GM12891 (cell line): Measurements from ENCODE around the gene NPHP1.
"Not testable (repeated sequence)": the region's sequence is repeated elsewhere in the genome, so short reads cannot be mapped to it uniquely, and the experiment has no call there.

Source experiments
- DNase-seq: peaks from one replicate; pipeline ENCODE4 v3.0.0; 2011; ENCODE audit warnings: low spot score; ENCODE audit not compliant: insufficient read length
- FAIRE-seq: peaks from 2 replicates; lab custom pipeline; 2011; peaks lifted over from hg19 to GRCh38; lab: Jason Lieb, UNC
- PAX5 ChIP-seq: IDR thresholded peaks from 2 replicates; pipeline ENCODE4 v1.6.1; 2011; ENCODE audit warnings: low read length, moderate library complexity, mild to moderate bottlenecking; ENCODE audit not compliant: insufficient read depth, severe bottlenecking
- POLR2A ChIP-seq: IDR thresholded peaks from 2 replicates; pipeline ENCODE4 v1.6.1; 2011; ENCODE audit warnings: low read depth, low read length, control low read depth
- POLR2AphosphoS5 ChIP-seq: IDR thresholded peaks from 2 replicates; pipeline ENCODE4 v1.6.1; 2011; ENCODE audit warnings: low read depth, low read length, control low read depth
- POU2F2 ChIP-seq: IDR thresholded peaks from 2 replicates; pipeline ENCODE4 v1.6.1; 2011; ENCODE audit warnings: low read depth, mild to moderate bottlenecking, control low read depth, low read length, moderate library complexity
- SPI1 ChIP-seq: IDR thresholded peaks from 2 replicates; pipeline ENCODE4 v1.6.1; 2011; ENCODE audit warnings: low read depth, low read length, control low read depth
- TAF1 ChIP-seq: IDR thresholded peaks from 2 replicates; pipeline ENCODE4 v1.6.1; 2011; ENCODE audit warnings: low read depth, low read length, control low read depth

NPHP1 gene

GRCh38 chr2:110216803-110217202, 12.0 kb upstream of the NPHP1 start:
- DNase-seq (no peak), FAIRE-seq (no peak)
- TF ChIP-seq TAF1 (no peak), POLR2AphosphoS5 (no peak), POLR2A (no peak), POU2F2 (no peak), PAX5 (no peak), SPI1 (no peak)

- DNase-seq (no peak), FAIRE-seq (no peak)
- TF ChIP-seq TAF1: no peak
- no peak for TF ChIP-seq PAX5
- no peak for TF ChIP-seq POLR2A
- no peak for TF ChIP-seq SPI1
- TF ChIP-seq POU2F2: no peak
- TF ChIP-seq POLR2AphosphoS5: no peak
Observed at GRCh38 chr2:110216199-110216598, 11.4 kb upstream of the NPHP1 start.

DNA sequence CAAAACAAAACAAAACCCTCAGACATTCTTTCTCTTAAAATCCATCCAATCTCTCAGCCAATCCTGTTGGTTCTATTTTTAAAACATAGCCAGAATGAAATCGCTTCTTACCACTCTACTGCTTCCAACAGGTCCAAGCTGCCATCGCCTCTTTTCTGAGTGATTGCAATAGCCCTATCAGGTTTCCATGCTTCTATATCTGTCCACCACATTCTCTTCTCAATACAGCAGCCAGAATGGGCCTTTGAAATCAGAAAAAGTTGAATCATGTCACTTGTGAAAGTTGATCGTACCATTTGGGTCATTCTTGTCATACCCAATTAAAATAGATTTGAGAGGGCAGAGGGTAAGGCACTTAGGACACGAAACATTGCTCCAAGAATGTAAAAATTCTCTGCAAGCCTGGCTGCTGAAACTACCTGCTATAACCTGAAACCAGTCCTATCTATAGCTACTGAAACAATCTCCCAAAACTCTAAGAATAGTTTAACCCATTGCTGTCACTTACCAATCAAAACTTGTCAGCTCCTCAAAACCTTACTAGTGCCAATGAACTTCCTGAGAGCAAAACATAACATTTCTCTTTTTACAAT, 10.8 kb upstream of the NPHP1 start:
- TF ChIP-seq POLR2AphosphoS5 (no peak), TAF1 (no peak), POU2F2 (no peak), PAX5 (no peak), POLR2A (no peak), SPI1 (no peak)
- no peak for FAIRE-seq
- DNase-seq: no peak

GRCh38 chr2:110215091-110215490, 10.3 kb upstream of the NPHP1 start:
- TF ChIP-seq SPI1 (no peak), PAX5 (no peak), TAF1 (no peak), POU2F2 (no peak)
- DNase-seq (no peak), FAIRE-seq (no peak)

- FAIRE-seq, DNase-seq: not testable (repeated sequence)
Observed at GRCh38 chr2:110213522-110213921, 8.7 kb upstream of the NPHP1 start.

GRCh38 chr2:110211938-110212858, 7.4 kb upstream of the NPHP1 start, which contains the start of gene MTLN:
Gene MTLN, minus strand, starts transcription at chr2:110212547. Its CDS starts 22 bp downstream, at chr2:110212525.
- FAIRE-seq: peak; percentile 77
- TF ChIP-seq PAX5 (no peak), SPI1 (no peak), POU2F2 (no peak; the same call in 1 of the 2 replicates), TAF1 (peak; percentile 83; the same call in 1 of the 2 replicates), POLR2A (peak; percentile 96), POLR2AphosphoS5 (peak; percentile 91)
- DNase-seq: peak; percentile 68

DNA sequence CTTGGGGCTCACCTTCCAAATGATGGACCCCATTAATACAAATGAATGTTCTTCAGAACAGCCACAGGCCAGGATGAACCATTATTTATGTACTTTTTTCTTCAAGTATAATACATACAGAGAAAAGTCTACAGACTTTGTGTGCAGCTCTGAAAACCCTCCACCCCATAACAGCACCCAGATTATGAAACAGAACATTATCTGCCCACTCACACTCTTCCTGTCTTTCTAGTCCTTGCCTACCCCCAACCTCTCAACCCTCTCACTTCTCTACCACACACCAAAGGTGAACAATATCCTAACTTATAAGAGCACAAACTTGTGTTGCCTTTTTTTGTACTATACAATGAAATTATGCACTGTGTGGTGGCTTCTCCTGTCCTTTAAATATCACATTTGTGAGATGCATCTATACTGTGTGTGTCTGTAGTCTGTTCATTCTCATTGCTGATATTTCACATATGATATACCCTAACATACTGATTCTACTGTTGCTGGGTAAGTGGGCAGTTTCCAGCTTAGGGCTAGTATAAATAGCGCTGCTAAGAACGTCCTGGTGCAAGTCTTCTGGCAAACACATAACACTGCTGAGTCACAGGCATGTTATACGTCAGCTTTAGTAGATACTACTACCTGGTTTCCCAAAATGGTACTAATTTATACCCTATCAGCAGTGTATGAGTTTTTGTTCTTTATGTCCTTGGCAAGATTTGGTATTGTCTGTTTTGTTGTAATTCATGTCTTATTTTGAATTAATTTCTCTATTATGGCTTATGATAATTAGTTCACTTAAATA, 1.0 kb upstream of the NPHP1 start:
- TF ChIP-seq SPI1 (no peak), POLR2AphosphoS5 (no peak), PAX5 (no peak), POU2F2 (no peak), POLR2A (no peak)
- FAIRE-seq: no peak
- no peak for DNase-seq

GRCh38 chr2:110198016-110198415, 6.8 kb downstream of the NPHP1 start:
- FAIRE-seq (no peak), DNase-seq (no peak)
- TF ChIP-seq SPI1 (no peak), POLR2A (no peak), TAF1 (no peak), POLR2AphosphoS5 (no peak), POU2F2 (no peak)

GRCh38 chr2:110197452-110197851, 7.4 kb downstream of the NPHP1 start:
- no peak for DNase-seq
- no peak for FAIRE-seq
- TF ChIP-seq POU2F2 (no peak), POLR2AphosphoS5 (no peak), PAX5 (no peak), SPI1 (no peak), POLR2A (no peak)

- DNase-seq, FAIRE-seq: not testable (repeated sequence)
Observed at GRCh38 chr2:110190169-110190568, 14.6 kb downstream of the NPHP1 start.
